HepG2 (cell line): ENCODE results near the gene BCL2L1. TPM values are rescaled to one million over a fixed set of nuclear protein-coding genes. Genes with fewer than 3 reads are reported as not detected.
A peak's percentile ranks its signal among the peaks of the same experiment; 100 is the strongest.

Source experiments
- CREB1 ChIP-seq, 2 experiments: fragments of 450-650 bp in 1 of 2; IDR thresholded peaks; 2 replicates each; pipeline ENCODE4 v1.6.1; 2016 to 2017; ENCODE audit warnings: control low read depth in 1 of 2, mild to moderate bottlenecking in 1 of 2, missing compliant biosample characterization in 1 of 2, missing genetic modification characterization in 1 of 2
- ELF1 ChIP-seq: sonication (generic); formaldehyde crosslinking; IDR thresholded peaks from 2 replicates; pipeline ENCODE4 v1.4.0; 2020; ENCODE audit warnings: missing genetic modification reagents
- GTF3A ChIP-seq: sonication (generic); formaldehyde crosslinking; conservative IDR thresholded peaks from 2 replicates; pipeline ENCODE4 v1.4.0; 2020; ENCODE audit warnings: mild to moderate bottlenecking, missing genetic modification reagents
- IKZF4 ChIP-seq: sonication (generic); formaldehyde crosslinking; IDR thresholded peaks from 2 replicates; pipeline ENCODE4 v1.5.1; 2020; ENCODE audit warnings: borderline replicate concordance, mild to moderate bottlenecking, low read depth, missing genetic modification reagents; ENCODE audit errors: not compliant biosample characterization
- NCOA1 ChIP-seq: sonication (generic); formaldehyde crosslinking; IDR thresholded peaks from 2 replicates; pipeline ENCODE4 v1.9.0; 2021; ENCODE audit warnings: missing genetic modification reagents
- PAF1 ChIP-seq: IDR thresholded peaks from 2 replicates; pipeline ENCODE4 v1.6.1; 2016; ENCODE audit warnings: missing genetic modification reagents, missing compliant biosample characterization
- ZBTB1 ChIP-seq: sonication (generic); formaldehyde crosslinking; IDR thresholded peaks from 2 replicates; pipeline ENCODE4 v1.4.0; 2020; ENCODE audit warnings: missing genetic modification reagents, borderline replicate concordance
- ZNF382 ChIP-seq: sonication (generic); formaldehyde crosslinking; IDR thresholded peaks from 2 replicates; pipeline ENCODE4 v1.5.0; 2020; ENCODE audit warnings: missing genetic modification reagents, mild to moderate bottlenecking, borderline replicate concordance
- ZNF563 ChIP-seq: sonication (generic); formaldehyde crosslinking; IDR thresholded peaks from 2 replicates; pipeline ENCODE4 v1.8.0; 2022; ENCODE audit warnings: mild to moderate bottlenecking, moderate library complexity, missing genetic modification reagents
- ZNF598 ChIP-seq: sonication (generic); formaldehyde crosslinking; IDR thresholded peaks from 2 replicates; pipeline ENCODE4 v1.5.1; 2020; ENCODE audit warnings: mild to moderate bottlenecking, missing genetic modification reagents, borderline replicate concordance
- ZSCAN31 ChIP-seq: sonication (generic); formaldehyde crosslinking; IDR thresholded peaks from 2 replicates; pipeline ENCODE4 v1.5.0; 2020; ENCODE audit warnings: low read depth, mild to moderate bottlenecking, missing genetic modification reagents
- polyA plus RNA-seq, 8 experiments: library from polyadenylated mRNA; depleted of rRNA in 3 of 8; stranded (reverse) in 7 of 8; unstranded in 1 of 8; fragments of >200 nt; fragmentation: Illumina TruSeq in 4 of 8; extraction: Trizol in 4 of 8; gene quantifications; 2 replicates each; pipeline versions ENCODE4 v1.2.1 to v1.2.3, GENCODE V29; 2011 to 2016; ENCODE audit warnings: low read depth in 4 of 8, missing spikeins in 1 of 8, mixed read lengths in 1 of 8; ENCODE audit not compliant: insufficient read depth in 1 of 8
- total RNA-seq, 5 experiments: library from RNA; depleted of rRNA; stranded (reverse); fragments of >200 nt; fragmentation: Illumina TruSeq; extraction: Trizol; gene quantifications; 2 replicates each; pipeline ENCODE4 v1.2.3, GENCODE V29; 2016; ENCODE audit warnings: low read depth in 1 of 5
- TF ChIP-seq, protein P1 (sequence below): sonication (generic); formaldehyde crosslinking; IDR thresholded peaks from 2 replicates; pipeline ENCODE4 v1.5.0; 2020; ENCODE audit warnings: mild to moderate bottlenecking, missing genetic modification reagents, moderate library complexity
- TF ChIP-seq, protein P2 (sequence below): sonication (generic); formaldehyde crosslinking; IDR thresholded peaks from 2 replicates; pipeline ENCODE4 v1.4.0; 2020; ENCODE audit warnings: missing genetic modification reagents
- TF ChIP-seq, protein P3 (sequence below): sonication (generic); formaldehyde crosslinking; IDR thresholded peaks from 2 replicates; pipeline ENCODE4 v1.5.1; 2020; ENCODE audit warnings: mild to moderate bottlenecking, missing genetic modification reagents, moderate library complexity
- TF ChIP-seq, protein P4 (sequence below): sonication (generic); formaldehyde crosslinking; IDR thresholded peaks from 2 replicates; pipeline ENCODE4 v1.4.0; 2020; ENCODE audit warnings: missing genetic modification reagents

BCL2L1 gene
- total and polyA plus RNA-seq, 2 of the 13 experiments (the other 11 are each of a cell fraction or from before 2014, with no cell fraction given) = 164 to 258 TPM

DNA sequence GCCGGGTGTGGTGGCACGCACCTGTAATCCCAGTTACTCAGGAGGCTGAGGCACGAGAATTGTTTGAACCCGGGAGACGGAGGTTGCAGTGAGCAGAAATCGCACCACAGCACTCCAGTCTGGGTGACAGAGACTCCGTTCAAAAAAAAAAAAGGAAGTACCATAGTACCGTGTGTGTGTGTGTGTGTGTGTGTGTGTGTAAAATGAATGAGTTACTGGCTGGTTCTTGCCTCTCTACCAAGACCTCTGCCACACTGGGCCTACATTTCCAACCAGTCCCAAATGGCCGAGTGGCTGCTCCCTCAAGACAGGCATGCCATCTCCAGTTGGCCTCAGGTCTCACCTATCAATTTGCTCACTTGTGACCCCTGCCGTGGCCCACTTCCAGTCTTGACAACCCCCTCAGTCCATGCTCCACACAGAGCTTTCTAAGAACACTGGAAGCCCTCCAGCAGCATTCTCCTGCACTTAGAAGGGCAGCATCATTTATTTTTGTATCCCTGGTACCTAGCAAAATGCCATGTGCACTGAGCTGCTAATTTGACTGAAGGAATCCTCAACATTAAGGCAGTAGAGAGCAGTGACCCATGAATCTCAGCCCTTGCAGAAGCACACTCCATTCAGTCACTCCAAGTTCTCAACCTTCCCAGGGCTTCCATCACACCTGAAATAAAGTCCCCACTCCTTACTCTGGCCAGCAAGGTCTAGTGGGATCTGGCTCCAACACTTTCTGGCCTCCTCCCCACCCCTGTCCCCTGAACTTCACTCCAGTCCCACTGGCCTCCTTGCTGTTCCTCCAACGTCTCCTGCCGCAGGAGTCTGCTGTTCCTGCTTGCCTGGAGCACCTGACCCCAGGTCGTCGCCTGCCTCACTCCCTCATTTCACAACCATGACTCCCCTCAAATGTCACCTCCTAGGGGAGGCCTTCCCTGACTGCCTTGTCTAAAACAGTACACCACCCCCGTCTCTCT is 55.1 kb downstream of the BCL2L1 start (continued):
- TF ChIP-seq, protein P1, sequence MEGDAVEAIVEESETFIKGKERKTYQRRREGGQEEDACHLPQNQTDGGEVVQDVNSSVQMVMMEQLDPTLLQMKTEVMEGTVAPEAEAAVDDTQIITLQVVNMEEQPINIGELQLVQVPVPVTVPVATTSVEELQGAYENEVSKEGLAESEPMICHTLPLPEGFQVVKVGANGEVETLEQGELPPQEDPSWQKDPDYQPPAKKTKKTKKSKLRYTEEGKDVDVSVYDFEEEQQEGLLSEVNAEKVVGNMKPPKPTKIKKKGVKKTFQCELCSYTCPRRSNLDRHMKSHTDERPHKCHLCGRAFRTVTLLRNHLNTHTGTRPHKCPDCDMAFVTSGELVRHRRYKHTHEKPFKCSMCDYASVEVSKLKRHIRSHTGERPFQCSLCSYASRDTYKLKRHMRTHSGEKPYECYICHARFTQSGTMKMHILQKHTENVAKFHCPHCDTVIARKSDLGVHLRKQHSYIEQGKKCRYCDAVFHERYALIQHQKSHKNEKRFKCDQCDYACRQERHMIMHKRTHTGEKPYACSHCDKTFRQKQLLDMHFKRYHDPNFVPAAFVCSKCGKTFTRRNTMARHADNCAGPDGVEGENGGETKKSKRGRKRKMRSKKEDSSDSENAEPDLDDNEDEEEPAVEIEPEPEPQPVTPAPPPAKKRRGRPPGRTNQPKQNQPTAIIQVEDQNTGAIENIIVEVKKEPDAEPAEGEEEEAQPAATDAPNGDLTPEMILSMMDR (CRISPR knock-in tag) = no peak
- TF ChIP-seq, protein P2, sequence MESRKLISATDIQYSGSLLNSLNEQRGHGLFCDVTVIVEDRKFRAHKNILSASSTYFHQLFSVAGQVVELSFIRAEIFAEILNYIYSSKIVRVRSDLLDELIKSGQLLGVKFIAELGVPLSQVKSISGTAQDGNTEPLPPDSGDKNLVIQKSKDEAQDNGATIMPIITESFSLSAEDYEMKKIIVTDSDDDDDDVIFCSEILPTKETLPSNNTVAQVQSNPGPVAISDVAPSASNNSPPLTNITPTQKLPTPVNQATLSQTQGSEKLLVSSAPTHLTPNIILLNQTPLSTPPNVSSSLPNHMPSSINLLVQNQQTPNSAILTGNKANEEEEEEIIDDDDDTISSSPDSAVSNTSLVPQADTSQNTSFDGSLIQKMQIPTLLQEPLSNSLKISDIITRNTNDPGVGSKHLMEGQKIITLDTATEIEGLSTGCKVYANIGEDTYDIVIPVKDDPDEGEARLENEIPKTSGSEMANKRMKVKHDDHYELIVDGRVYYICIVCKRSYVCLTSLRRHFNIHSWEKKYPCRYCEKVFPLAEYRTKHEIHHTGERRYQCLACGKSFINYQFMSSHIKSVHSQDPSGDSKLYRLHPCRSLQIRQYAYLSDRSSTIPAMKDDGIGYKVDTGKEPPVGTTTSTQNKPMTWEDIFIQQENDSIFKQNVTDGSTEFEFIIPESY (CRISPR knock-in tag) = no peak
- 0 out of 2 replicates have a peak, but pooled peaks have one; percentile 28 for TF ChIP-seq ZNF563 (CRISPR knock-in tag)
- TF ChIP-seq IKZF4 = no peak
- no peak for TF ChIP-seq ZNF382 (CRISPR knock-in tag)
- no peak for TF ChIP-seq ZNF598 (CRISPR knock-in tag)
- no peak for TF ChIP-seq ZSCAN31 (CRISPR knock-in tag)
- TF ChIP-seq, protein P3, sequence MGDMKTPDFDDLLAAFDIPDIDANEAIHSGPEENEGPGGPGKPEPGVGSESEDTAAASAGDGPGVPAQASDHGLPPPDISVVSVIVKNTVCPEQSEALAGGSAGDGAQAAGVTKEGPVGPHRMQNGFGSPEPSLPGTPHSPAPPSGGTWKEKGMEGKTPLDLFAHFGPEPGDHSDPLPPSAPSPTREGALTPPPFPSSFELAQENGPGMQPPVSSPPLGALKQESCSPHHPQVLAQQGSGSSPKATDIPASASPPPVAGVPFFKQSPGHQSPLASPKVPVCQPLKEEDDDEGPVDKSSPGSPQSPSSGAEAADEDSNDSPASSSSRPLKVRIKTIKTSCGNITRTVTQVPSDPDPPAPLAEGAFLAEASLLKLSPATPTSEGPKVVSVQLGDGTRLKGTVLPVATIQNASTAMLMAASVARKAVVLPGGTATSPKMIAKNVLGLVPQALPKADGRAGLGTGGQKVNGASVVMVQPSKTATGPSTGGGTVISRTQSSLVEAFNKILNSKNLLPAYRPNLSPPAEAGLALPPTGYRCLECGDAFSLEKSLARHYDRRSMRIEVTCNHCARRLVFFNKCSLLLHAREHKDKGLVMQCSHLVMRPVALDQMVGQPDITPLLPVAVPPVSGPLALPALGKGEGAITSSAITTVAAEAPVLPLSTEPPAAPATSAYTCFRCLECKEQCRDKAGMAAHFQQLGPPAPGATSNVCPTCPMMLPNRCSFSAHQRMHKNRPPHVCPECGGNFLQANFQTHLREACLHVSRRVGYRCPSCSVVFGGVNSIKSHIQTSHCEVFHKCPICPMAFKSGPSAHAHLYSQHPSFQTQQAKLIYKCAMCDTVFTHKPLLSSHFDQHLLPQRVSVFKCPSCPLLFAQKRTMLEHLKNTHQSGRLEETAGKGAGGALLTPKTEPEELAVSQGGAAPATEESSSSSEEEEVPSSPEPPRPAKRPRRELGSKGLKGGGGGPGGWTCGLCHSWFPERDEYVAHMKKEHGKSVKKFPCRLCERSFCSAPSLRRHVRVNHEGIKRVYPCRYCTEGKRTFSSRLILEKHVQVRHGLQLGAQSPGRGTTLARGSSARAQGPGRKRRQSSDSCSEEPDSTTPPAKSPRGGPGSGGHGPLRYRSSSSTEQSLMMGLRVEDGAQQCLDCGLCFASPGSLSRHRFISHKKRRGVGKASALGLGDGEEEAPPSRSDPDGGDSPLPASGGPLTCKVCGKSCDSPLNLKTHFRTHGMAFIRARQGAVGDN (CRISPR knock-in tag) = peak; percentile 35
- no peak for TF ChIP-seq GTF3A (CRISPR knock-in tag)
- no peak for TF ChIP-seq ZBTB1
- TF ChIP-seq CREB1 (IDR thresholded peaks at IDR 0.05) = no peak
- TF ChIP-seq CREB1 (CRISPR knock-in tag; IDR thresholded peaks at IDR 0.05) = no peak
- TF ChIP-seq ELF1 (CRISPR knock-in tag) = no peak
- 0 out of 2 replicates have a peak, but pooled peaks have one; percentile 22 for TF ChIP-seq PAF1 (CRISPR knock-in tag)
- TF ChIP-seq, protein P4, sequence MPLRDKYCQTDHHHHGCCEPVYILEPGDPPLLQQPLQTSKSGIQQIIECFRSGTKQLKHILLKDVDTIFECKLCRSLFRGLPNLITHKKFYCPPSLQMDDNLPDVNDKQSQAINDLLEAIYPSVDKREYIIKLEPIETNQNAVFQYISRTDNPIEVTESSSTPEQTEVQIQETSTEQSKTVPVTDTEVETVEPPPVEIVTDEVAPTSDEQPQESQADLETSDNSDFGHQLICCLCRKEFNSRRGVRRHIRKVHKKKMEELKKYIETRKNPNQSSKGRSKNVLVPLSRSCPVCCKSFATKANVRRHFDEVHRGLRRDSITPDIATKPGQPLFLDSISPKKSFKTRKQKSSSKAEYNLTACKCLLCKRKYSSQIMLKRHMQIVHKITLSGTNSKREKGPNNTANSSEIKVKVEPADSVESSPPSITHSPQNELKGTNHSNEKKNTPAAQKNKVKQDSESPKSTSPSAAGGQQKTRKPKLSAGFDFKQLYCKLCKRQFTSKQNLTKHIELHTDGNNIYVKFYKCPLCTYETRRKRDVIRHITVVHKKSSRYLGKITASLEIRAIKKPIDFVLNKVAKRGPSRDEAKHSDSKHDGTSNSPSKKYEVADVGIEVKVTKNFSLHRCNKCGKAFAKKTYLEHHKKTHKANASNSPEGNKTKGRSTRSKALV (CRISPR knock-in tag) = no peak
- TF ChIP-seq NCOA1 (CRISPR knock-in tag) = no peak
